HepG2 (cell line): ENCODE results near the gene BTG4. TPM values are rescaled to one million over a fixed set of nuclear protein-coding genes. Genes with fewer than 3 reads are reported as not detected.

ENCODE experiments used
- NRL ChIP-seq: sonication (generic); formaldehyde crosslinking; IDR thresholded peaks from 2 replicates; pipeline ENCODE4 v1.5.0; 2020; ENCODE audit warnings: missing genetic modification reagents, mild to moderate bottlenecking, moderate library complexity, borderline replicate concordance
- SAFB2 ChIP-seq: sonication (generic); formaldehyde crosslinking; IDR thresholded peaks from 2 replicates; pipeline ENCODE4 v1.5.1; 2020; ENCODE audit warnings: missing genetic modification reagents, low read depth, mild to moderate bottlenecking, borderline replicate concordance
- ZBTB20 ChIP-seq: sonication (generic); formaldehyde crosslinking; IDR thresholded peaks from 2 replicates; pipeline ENCODE4 v1.8.1; 2023; ENCODE audit warnings: missing genetic modification reagents, low read depth, mild to moderate bottlenecking, borderline replicate concordance
- ZFP1 ChIP-seq: IDR thresholded peaks from 2 replicates; pipeline ENCODE4 v1.6.1; 2016
- ZFX ChIP-seq: sonication (generic); formaldehyde crosslinking; IDR thresholded peaks from 2 replicates; pipeline ENCODE4 v1.4.0; 2020; ENCODE audit warnings: mild to moderate bottlenecking, low read depth, missing genetic modification reagents, moderate library complexity
- ZFY ChIP-seq: sonication (generic); formaldehyde crosslinking; IDR thresholded peaks from 2 replicates; pipeline ENCODE4 v1.4.0; 2020; ENCODE audit warnings: missing genetic modification reagents
- ZNF777 ChIP-seq: sonication (generic); formaldehyde crosslinking; IDR thresholded peaks from 2 replicates; pipeline ENCODE4 v1.4.0; 2020; ENCODE audit warnings: missing genetic modification reagents
- ZNF891 ChIP-seq: sonication (generic); formaldehyde crosslinking; IDR thresholded peaks from 2 replicates; pipeline ENCODE4 v1.5.0; 2020; ENCODE audit warnings: mild to moderate bottlenecking, missing genetic modification reagents
- ZSCAN21 ChIP-seq: sonication (generic); formaldehyde crosslinking; IDR thresholded peaks from 2 replicates; pipeline ENCODE4 v1.8.0; 2022; ENCODE audit warnings: mild to moderate bottlenecking, missing genetic modification reagents, moderate library complexity, borderline replicate concordance
- polyA plus RNA-seq, 8 experiments: library from polyadenylated mRNA; depleted of rRNA in 3 of 8; stranded (reverse) in 7 of 8; unstranded in 1 of 8; fragments of >200 nt; fragmentation: Illumina TruSeq in 4 of 8; extraction: Trizol in 4 of 8; gene quantifications; 2 replicates each; pipeline versions ENCODE4 v1.2.1 to v1.2.3, GENCODE V29; 2011 to 2016; ENCODE audit warnings: low read depth in 4 of 8, missing spikeins in 1 of 8, mixed read lengths in 1 of 8; ENCODE audit not compliant: insufficient read depth in 1 of 8
- total RNA-seq, 5 experiments: library from RNA; depleted of rRNA; stranded (reverse); fragments of >200 nt; fragmentation: Illumina TruSeq; extraction: Trizol; gene quantifications; 2 replicates each; pipeline ENCODE4 v1.2.3, GENCODE V29; 2016; ENCODE audit warnings: low read depth in 1 of 5
- TF ChIP-seq, protein P1 (sequence below): sonication (generic); formaldehyde crosslinking; conservative IDR thresholded peaks from 2 replicates; pipeline ENCODE4 v1.8.1; 2023; ENCODE audit warnings: missing genetic modification reagents
- TF ChIP-seq, protein P2 (sequence below): IDR thresholded peaks from 2 replicates; pipeline ENCODE4 v1.6.1; 2012; ENCODE audit warnings: inconsistent platforms
- TF ChIP-seq, protein P3 (sequence below): sonication (generic); formaldehyde crosslinking; IDR thresholded peaks from 2 replicates; pipeline ENCODE4 v1.4.0; 2020; ENCODE audit warnings: missing genetic modification reagents
- TF ChIP-seq, protein P4 (sequence below), 2 experiments: IDR thresholded peaks; 2 replicates each; pipeline ENCODE4 v1.6.1; 2011 to 2012; ENCODE audit warnings: low read length in 2 of 2, borderline replicate concordance in 1 of 2, low read depth in 1 of 2, mild to moderate bottlenecking in 1 of 2, moderate library complexity in 1 of 2
- TF ChIP-seq, protein P5 (sequence below): sonication (generic); formaldehyde crosslinking; IDR thresholded peaks from 2 replicates; pipeline ENCODE4 v1.5.0; 2020; ENCODE audit warnings: mild to moderate bottlenecking, low read depth, missing genetic modification reagents, borderline replicate concordance
- TF ChIP-seq, protein P6 (sequence below): sonication (generic); formaldehyde crosslinking; IDR thresholded peaks from 2 replicates; pipeline ENCODE4 v1.4.0; 2020; ENCODE audit warnings: mild to moderate bottlenecking, missing genetic modification reagents

The BTG4 gene
- total and polyA plus RNA-seq, 2 of the 13 experiments (the other 11 are each of a cell fraction or from before 2014, with no cell fraction given) = not detected

DNA sequence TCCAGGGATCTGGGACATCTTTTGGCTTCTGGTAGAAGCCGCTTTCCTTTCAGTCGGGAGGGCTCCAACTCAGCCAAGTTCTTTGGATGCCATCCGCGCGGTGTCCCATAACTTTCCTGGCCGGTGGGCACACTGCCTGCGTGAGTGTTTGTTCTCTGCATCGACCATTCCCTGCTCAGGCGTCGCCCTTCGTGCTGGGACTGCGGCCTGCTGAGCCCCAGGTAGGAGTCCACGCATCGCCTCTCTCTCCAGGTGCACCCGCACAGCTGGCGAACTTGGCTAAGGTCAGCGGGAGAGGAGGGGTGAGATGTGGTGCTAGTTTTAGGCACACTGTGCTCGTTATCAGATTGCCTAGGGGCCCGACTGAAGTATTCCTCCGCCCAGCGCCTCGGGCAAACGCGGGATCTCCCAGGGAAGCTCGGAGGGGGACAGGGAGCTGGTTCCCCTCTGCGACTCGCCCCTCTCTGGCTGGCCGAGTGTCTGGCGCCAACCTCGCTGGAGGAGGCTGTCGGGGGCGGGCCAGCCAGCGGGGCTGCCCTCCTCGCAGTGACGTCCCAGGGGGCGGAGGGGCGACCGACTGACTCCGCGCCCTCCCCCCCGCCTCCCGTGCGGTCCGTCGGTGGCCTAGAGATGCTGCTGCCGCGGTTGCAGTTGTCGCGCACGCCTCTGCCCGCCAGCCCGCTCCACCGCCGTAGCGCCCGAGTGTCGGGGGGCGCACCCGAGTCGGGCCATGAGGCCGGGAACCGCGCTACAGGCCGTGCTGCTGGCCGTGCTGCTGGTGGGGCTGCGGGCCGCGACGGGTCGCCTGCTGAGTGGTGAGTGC lies 28.1 kb upstream of the BTG4 start, which contains the start of gene LAYN (continued):
- TF ChIP-seq, protein P1, sequence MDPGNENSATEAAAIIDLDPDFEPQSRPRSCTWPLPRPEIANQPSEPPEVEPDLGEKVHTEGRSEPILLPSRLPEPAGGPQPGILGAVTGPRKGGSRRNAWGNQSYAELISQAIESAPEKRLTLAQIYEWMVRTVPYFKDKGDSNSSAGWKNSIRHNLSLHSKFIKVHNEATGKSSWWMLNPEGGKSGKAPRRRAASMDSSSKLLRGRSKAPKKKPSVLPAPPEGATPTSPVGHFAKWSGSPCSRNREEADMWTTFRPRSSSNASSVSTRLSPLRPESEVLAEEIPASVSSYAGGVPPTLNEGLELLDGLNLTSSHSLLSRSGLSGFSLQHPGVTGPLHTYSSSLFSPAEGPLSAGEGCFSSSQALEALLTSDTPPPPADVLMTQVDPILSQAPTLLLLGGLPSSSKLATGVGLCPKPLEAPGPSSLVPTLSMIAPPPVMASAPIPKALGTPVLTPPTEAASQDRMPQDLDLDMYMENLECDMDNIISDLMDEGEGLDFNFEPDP (CRISPR knock-in tag) = 0 out of 2 replicates have a peak, but pooled peaks have one; percentile 50
- TF ChIP-seq SAFB2 (CRISPR knock-in tag) (no peak), NRL (CRISPR knock-in tag) (0 out of 2 replicates have a peak, but pooled peaks have one; percentile 19), ZFY (CRISPR knock-in tag) (0 out of 2 replicates have a peak, but pooled peaks have one; percentile 22), ZBTB20 (CRISPR knock-in tag) (no peak), ZFX (CRISPR knock-in tag) (peak; percentile 46; the same call in 1 of the 2 replicates), ZFP1 (no peak), ZSCAN21 (CRISPR knock-in tag) (0 out of 2 replicates have a peak, but pooled peaks have one; percentile 29), ZNF891 (CRISPR knock-in tag) (0 out of 2 replicates have a peak, but pooled peaks have one; percentile 14), ZNF777 (peak; percentile 88)
- TF ChIP-seq, protein P2, sequence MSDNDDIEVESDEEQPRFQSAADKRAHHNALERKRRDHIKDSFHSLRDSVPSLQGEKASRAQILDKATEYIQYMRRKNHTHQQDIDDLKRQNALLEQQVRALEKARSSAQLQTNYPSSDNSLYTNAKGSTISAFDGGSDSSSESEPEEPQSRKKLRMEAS = peak; percentile 41; the same call in 1 of the 2 replicates
- TF ChIP-seq, protein P3, sequence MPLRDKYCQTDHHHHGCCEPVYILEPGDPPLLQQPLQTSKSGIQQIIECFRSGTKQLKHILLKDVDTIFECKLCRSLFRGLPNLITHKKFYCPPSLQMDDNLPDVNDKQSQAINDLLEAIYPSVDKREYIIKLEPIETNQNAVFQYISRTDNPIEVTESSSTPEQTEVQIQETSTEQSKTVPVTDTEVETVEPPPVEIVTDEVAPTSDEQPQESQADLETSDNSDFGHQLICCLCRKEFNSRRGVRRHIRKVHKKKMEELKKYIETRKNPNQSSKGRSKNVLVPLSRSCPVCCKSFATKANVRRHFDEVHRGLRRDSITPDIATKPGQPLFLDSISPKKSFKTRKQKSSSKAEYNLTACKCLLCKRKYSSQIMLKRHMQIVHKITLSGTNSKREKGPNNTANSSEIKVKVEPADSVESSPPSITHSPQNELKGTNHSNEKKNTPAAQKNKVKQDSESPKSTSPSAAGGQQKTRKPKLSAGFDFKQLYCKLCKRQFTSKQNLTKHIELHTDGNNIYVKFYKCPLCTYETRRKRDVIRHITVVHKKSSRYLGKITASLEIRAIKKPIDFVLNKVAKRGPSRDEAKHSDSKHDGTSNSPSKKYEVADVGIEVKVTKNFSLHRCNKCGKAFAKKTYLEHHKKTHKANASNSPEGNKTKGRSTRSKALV (CRISPR knock-in tag) = peak; percentile 12; the same call in 1 of the 2 replicates
- TF ChIP-seq, protein P4, sequence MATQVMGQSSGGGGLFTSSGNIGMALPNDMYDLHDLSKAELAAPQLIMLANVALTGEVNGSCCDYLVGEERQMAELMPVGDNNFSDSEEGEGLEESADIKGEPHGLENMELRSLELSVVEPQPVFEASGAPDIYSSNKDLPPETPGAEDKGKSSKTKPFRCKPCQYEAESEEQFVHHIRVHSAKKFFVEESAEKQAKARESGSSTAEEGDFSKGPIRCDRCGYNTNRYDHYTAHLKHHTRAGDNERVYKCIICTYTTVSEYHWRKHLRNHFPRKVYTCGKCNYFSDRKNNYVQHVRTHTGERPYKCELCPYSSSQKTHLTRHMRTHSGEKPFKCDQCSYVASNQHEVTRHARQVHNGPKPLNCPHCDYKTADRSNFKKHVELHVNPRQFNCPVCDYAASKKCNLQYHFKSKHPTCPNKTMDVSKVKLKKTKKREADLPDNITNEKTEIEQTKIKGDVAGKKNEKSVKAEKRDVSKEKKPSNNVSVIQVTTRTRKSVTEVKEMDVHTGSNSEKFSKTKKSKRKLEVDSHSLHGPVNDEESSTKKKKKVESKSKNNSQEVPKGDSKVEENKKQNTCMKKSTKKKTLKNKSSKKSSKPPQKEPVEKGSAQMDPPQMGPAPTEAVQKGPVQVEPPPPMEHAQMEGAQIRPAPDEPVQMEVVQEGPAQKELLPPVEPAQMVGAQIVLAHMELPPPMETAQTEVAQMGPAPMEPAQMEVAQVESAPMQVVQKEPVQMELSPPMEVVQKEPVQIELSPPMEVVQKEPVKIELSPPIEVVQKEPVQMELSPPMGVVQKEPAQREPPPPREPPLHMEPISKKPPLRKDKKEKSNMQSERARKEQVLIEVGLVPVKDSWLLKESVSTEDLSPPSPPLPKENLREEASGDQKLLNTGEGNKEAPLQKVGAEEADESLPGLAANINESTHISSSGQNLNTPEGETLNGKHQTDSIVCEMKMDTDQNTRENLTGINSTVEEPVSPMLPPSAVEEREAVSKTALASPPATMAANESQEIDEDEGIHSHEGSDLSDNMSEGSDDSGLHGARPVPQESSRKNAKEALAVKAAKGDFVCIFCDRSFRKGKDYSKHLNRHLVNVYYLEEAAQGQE (IDR thresholded peaks at IDR 0.05; ENCODE audit: borderline replicate concordance in 1 of 2, low read depth in 1 of 2, low read length in 2 of 2) = no peak
- TF ChIP-seq, protein P5, sequence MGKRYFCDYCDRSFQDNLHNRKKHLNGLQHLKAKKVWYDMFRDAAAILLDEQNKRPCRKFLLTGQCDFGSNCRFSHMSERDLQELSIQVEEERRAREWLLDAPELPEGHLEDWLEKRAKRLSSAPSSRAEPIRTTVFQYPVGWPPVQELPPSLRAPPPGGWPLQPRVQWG (CRISPR knock-in tag) = no peak
- TF ChIP-seq, protein P6, sequence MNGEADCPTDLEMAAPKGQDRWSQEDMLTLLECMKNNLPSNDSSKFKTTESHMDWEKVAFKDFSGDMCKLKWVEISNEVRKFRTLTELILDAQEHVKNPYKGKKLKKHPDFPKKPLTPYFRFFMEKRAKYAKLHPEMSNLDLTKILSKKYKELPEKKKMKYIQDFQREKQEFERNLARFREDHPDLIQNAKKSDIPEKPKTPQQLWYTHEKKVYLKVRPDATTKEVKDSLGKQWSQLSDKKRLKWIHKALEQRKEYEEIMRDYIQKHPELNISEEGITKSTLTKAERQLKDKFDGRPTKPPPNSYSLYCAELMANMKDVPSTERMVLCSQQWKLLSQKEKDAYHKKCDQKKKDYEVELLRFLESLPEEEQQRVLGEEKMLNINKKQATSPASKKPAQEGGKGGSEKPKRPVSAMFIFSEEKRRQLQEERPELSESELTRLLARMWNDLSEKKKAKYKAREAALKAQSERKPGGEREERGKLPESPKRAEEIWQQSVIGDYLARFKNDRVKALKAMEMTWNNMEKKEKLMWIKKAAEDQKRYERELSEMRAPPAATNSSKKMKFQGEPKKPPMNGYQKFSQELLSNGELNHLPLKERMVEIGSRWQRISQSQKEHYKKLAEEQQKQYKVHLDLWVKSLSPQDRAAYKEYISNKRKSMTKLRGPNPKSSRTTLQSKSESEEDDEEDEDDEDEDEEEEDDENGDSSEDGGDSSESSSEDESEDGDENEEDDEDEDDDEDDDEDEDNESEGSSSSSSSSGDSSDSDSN (CRISPR knock-in tag) = peak; percentile 25; the same call in 1 of the 2 replicates
